CD1c-positive myeloid dendritic cell (primary cell): ENCODE results near the gene RORB.

ENCODE experiments used
- DNase-seq: peaks from one replicate; pipeline ENCODE4 v3.0.0-alpha.2; 2016; ENCODE audit errors: extremely low spot score

Gene RORB

DNA sequence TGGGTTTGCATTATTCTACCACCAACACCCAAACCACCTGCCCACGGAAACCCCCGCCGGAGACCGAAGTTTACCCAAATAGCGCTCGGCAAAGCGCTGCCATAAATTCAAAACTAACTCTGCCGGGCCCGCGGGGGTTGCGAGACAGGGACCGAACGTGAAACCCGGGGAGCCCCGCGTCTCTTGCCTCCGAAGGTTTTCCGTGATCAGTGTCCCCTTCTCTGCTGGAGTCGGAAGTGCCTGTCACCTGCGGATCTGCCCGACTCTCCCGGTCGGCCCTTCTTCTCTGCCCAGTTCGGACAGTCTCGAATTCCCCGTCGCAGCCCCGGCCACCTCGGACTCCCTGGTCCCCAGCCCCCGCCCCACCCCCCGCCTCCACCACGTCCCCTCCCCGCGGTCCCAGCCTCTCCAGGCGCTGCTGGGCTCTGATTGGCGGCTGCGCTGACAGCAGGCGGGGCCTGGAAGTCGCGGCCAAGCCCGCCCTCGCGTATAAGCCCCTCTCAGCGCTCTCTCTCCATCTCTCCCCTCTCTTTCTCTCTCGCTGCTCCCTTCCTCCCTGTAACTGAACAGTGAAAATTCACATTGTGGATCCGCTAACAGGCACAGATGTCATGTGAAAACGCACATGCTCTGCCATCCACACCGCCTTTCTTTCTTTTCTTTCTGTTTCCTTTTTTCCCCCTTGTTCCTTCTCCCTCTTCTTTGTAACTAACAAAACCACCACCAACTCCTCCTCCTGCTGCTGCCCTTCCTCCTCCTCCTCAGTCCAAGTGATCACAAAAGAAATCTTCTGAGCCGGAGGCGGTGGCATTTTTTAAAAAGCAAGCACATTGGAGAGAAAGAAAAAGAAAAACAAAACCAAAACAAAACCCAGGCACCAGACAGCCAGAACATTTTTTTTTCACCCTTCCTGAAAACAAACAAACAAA, at the start of gene RORB:
Gene RORB (plus strand): TSS at position 517 of the 929 bp plus-strand sequence. CDS start 642 bp downstream, outside the sequence.
- DNase-seq: no peak

DNA sequence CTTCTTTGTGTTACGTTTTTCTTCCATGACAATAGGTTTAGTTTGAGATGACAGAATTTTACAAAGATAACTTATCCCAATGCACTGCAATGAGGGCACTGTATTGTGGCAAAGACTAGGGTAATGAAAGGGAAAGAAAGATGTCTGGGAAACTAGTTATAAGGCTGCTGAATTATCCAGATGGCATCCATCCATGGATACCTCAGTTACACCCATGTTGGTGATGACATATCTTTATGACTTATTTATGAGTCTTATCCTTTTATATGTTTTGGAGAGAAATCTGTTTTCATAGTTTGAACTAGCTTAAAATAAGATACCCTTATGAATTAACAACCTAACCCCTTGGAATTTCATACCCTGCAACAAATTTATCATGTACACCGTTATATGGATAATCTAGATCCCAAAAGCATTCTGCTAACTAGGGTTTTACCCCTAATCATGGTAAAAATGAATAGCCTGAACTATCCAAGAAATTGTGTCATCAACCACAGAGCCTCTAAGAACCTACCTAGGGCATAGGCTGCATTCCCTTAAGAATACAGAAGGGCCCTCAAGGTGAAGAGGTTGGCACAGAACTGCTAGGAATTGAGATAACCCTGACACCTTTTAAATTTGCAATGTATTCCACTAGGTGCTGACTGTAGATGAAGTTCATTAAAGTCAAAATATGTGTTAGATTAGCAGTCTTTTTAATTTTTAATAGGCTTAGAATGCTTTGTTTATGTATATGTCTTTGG, 49.5 kb upstream of the RORB start:
- DNase-seq: no peak

GRCh38 chr9:74449060-74449459, 48.1 kb upstream of the RORB start:
- no peak for DNase-seq

DNA sequence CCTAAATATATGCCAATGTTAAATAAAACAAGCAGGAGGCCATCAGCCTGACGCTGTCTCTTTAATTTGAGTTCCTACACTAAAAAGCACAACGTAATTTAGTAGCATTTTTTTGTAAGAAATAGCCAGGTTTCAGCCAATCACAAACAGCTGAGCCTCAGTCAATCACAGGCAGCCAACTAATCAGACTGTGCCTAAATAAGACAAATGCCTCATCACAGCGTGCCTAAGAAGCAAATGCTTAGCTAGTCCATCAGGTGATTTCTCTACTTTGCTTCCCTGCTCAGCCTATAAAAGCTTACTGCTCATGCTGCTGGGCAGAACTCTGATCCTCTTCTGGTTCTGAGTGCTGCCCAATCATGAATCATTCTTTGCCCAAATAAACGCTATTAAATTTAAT, 38.3 kb upstream of the RORB start:
- DNase-seq: no peak

DNA sequence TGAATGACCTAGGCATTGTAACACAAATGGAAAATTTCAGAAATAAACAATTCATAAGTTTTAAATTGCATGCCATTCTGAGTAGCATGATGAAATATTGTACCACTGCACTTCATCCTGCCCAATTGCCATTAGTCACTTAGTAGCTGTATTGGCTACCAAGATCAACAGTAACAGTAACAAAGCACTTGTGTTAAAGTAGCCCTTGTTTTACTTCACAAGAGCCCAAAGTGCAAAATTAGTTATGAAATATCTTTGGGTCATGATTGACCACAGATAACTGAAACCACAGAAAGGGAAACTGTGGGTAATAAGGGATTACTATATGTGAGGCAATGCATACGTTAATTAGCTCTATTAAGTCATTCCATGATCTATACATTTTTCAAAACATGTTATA, 33.3 kb upstream of the RORB start:
- DNase-seq: peak; percentile 17

GRCh38 chr9:74478606-74479005, 18.5 kb upstream of the RORB start:
- DNase-seq: no peak

DNA sequence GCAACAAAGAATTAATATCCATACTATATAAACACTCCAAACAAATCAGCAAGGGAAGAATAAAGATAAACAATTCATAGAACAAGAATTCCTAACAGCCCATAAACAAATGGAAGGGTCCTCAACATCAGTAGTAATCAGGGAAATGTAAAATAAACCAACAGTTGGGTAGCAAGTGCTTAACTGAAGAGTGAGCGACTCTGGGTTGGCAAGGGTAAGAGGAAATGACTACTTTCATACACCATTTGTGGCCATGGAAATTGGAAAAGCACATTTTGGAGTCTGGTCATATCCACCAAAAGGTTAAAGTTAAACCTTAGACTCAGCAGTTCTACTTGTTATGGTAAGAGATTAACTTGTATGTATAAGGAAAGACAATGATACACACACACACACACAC, 17.4 kb upstream of the RORB start:
- no peak for DNase-seq

DNA sequence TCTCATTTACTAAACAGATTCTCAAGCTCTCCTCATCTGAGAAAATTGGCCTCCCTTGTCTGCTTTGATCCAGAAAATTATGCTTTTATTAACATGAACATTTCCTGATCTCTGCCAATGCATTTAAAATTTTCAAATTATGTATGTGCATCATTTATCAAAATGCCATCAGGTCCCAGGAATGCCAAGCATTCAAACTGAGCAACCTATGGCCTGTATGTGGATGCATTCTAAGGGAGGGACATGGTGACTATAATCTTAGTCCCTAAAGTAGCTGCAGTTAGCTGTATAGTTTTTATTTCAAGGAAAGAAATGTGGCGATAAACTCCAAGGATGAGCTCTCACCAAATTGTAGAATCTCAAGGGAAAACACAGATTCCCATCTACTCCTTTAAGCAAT, 9.7 kb upstream of the RORB start:
- DNase-seq: no peak

DNA sequence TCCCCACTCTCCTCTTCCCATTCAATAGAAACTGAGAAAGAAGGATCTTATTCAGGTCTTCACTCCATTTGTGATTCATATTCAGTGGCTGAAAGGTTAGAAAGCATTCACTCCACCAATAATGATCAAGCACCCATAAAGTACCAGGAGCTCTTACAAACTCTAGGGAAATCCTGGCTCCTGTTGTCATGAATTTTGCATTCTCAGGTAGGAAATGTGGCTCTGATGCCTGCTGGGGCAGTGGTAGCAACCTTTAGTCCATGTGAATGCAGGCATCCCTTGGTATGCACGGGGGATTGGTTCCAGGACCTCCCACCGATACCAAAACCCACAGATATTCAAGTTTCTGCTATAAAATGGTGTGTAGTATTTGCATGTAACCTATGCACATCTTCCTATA, 3.6 kb upstream of the RORB start:
- DNase-seq: no peak

- no peak for DNase-seq
These were observed 2.6 kb upstream of the RORB start for GRCh38 chr9:74494490-74494889.

DNA sequence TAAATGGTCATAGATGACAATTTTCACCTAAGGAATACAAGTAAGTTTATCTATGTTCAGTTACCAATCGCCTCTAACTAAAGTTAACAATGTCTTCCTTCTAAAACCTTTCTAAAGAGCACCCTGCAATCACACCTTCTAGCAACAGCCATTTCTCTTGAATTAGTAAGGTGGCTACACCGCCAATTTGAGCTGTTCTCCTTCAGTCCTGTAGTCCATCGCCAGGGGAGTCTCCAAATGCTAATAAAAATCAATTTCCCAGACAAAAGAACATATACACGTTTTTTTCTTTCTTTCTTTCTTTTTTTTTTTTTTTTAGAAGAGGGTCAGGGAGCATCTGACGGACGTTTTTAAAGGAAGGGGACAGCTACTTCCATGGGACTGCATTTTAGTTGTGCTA, 729 bp upstream of the RORB start:
- DNase-seq: no peak

- DNase-seq: no peak
These were observed 849 bp downstream of the RORB start for GRCh38 chr9:74497748-74498620.

DNA sequence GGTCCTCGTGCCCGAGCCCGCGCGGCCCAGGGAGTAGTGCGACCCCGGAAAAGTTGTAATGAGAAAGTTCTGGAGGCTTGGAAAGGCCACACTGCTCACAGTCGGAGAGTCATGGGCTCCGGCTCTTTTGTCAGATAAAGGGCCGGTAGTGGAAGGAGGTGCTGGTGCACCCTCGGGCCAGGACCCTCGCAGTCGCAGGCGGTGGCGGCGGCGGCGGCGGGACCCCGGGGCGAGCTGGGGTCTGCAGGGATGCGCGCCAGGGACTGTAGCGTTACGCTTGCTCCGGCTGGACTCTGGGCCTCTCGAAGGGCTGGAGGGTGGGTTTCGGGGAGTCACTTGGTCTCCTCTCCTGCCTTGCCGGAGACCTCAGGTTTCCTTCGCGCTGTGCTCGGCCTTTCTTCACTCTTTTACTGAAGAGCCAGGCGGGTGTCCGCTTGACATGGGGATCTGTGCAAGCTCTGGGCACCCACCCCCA, 1.5 kb downstream of the RORB start:
- DNase-seq: no peak

- DNase-seq: no peak
These were observed 2.0 kb downstream of the RORB start for GRCh38 chr9:74499111-74499601.

- DNase-seq: no peak
These were observed 2.8 kb downstream of the RORB start for GRCh38 chr9:74499770-74500583.

DNA sequence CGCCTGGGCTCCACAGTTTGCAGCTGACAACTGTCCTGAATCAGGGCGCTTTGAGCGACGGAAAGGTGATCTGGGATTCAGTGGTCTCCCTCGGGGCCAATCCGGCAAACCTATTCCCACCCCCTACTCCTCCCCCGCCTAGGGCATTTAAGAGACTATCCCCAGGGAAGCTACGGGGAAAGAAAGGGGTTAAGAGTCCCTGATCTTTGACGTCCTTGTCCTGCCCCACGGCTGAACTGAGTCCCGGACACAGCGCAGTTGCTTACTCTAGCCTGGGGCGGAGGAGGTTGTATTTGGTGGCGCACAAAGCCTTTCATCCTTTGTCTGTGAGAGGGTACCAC, 3.4 kb downstream of the RORB start:
- DNase-seq: no peak

DNA sequence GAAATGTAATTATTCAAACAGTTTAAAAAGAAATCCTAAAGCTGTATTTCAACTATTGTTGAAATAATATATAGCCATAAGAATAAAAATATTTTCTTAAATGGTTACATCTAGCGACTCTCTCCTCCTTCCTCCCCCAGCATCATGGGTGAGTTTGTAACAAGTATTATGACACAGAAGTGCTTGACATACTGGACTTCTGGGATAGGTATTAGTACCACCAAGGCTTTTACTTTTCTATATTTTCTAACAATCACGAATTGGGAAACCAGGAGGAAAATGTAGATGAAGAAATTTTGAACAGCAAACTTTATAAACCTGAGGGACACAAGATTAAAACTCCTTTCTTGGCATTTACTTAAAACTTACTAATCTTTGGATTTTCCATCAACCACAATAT, 4.4 kb downstream of the RORB start:
- DNase-seq: no peak

- no peak for DNase-seq
These were observed 6.1 kb downstream of the RORB start for GRCh38 chr9:74503219-74503618.

DNA sequence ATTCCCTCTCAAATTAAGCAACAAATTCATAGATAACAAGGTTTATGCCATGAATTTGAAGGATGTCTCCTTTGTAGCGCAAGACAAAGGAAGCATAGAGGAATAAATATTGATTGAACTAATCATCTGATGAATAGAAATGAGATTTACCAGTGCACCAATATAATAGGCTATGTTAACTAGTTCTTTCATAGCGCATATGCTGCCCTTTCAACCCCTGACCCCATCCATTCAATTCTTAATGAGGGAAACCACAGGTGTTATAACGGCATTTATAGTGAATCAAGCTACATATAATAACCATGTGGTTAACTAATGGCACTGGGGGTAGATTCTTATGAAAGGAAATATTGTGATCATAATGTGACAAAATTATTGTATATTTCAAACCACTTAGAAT, 6.5 kb downstream of the RORB start:
- no peak for DNase-seq

DNA sequence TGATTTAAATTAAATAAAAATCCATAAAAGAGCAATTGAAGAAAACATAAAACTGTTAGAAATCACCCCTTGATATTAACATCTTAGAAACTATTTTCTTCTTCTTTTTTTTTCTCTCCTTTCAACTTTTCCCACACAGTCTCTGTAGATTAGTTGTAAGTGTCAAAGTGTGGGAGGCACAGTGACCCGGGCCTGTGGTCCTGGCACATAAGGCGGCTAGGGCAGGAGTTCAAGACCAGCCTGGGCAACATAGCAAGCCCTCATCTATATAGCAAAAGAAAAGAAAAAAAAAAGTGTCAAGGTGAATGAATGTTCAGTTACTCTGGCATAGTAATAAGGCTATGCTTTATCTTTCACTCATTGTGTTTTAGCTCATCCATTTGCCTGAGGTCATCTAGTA, 14.2 kb downstream of the RORB start:
- DNase-seq: no peak

DNA sequence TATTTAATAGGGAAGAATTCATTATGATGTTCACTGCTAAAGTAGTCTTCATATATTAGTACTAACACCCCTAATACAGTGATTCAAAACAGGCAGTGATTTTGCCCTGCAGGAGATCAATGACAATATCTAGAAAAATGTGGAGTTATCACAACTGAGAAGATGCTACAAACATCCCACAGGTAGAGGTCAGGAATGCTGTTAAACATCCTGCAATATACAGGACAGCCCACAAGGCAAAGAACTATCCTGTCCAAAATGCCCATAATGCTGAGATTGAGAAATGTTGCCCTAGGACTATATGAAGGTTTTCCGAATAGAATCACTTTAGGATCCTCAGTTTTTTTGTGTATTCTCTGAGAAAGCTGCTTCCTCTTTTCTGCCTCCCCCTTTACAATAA, 15.3 kb downstream of the RORB start:
- no peak for DNase-seq
